Subcutaneous adipose tissue (tissue), 4 donors: ENCODE results near the gene PRKAG2. TPM values are rescaled to one million over a fixed set of nuclear protein-coding genes. Genes with fewer than 3 reads are reported as not detected.

Experiments used
- total RNA-seq, 4 donors: library from RNA; depleted of rRNA; stranded (reverse); fragments of >200 nt; gene quantifications; one replicate each; pipeline ENCODE4 v1.1.0, GENCODE V29; 2016
- TF ChIP-seq, protein P1 (sequence below): fragments of 450-650 bp; IDR thresholded peaks from one replicate; pipeline ENCODE4 v1.5.1; 2016; ENCODE audit warnings: low read depth, mild to moderate bottlenecking, control low read depth, antibody characterized with exemption, moderate library complexity

PRKAG2 gene
- total RNA-seq, 4 donors from 2014 or later, result 47.1 to 77.6 (median 67.6) TPM

DNA sequence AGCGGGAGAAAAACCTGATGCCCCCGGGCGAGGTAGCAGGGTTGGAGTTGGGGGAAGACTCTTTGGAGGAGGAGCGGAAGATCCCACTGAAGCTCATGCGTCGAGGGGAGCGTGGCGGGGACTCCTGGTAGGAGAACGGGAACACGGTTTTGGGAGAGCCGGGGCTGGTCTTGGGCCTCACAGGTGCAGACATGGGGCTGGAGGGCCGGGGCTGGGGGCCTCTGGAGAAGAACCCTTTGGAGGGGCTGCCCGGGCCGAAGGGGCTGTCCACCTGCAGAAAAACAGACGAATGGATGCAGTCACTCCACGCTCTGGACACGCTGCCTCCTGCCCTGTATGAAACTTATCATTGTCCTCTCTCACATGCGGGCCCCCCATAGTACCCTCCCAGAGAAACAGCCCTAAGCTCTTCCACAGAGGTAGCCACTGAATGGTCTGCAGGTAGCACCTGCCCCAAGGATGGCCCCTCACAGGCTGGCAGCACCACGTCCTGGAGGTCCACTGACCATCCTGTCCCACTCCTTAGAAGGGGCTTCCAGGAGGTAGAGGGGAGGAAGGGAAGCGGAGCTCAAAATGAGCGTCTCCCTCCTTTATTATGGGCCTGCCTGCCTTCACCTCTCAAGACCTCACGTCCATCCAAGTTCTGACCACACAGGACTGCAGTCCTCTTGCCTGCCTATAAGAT lies 95.6 kb downstream of the PRKAG2 start:
- TF ChIP-seq, protein P1, sequence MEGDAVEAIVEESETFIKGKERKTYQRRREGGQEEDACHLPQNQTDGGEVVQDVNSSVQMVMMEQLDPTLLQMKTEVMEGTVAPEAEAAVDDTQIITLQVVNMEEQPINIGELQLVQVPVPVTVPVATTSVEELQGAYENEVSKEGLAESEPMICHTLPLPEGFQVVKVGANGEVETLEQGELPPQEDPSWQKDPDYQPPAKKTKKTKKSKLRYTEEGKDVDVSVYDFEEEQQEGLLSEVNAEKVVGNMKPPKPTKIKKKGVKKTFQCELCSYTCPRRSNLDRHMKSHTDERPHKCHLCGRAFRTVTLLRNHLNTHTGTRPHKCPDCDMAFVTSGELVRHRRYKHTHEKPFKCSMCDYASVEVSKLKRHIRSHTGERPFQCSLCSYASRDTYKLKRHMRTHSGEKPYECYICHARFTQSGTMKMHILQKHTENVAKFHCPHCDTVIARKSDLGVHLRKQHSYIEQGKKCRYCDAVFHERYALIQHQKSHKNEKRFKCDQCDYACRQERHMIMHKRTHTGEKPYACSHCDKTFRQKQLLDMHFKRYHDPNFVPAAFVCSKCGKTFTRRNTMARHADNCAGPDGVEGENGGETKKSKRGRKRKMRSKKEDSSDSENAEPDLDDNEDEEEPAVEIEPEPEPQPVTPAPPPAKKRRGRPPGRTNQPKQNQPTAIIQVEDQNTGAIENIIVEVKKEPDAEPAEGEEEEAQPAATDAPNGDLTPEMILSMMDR, result no peak

- TF ChIP-seq, protein P1, result no peak
Observed at GRCh38 chr7:151780631-151781030, 96.3 kb downstream of the PRKAG2 start.

- TF ChIP-seq, protein P1, result no peak
Observed at GRCh38 chr7:151779678-151780077, 97.2 kb downstream of the PRKAG2 start.

GRCh38 chr7:151779255-151779654 lies 97.7 kb downstream of the PRKAG2 start:
- TF ChIP-seq, protein P1, result no peak

DNA sequence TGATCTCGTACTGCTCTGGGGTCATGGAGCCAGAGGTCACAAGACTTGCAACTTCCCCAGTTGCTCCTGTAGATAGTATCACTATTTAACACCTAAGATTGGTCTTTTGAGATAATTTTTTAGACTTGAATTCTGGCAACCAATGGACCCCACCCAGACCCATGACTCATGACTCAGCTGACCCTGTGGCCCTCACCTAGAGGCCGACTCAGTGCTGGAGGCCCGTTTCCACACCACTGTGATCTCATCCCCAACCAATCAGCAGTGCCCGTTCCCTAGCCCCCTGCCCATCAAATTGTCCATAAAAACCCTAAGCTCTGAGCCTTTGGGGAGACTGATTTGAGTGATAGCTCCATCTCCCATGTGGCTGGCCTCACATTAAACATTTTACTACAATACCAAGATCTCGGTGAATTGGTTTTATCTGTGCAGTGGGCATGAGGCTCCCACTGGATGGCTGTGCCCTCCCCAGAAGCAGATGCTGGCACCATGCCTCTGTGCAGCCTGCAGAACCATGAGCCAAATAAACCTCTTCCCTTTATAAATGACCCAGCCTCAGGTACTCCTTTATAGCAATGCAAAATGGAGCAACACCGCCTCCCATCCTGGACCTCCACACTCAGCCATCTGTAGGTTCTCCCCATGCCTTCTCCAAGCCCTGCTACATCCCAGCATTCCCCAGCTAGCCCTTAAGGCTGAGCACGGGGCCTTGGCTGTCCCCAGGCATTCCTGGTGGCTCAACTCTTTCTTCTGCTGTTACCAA lies 98.8 kb downstream of the PRKAG2 start:
- TF ChIP-seq, protein P1, result no peak

GRCh38 chr7:151777495-151777880 lies 99.4 kb downstream of the PRKAG2 start:
- TF ChIP-seq, protein P1, result no peak

DNA sequence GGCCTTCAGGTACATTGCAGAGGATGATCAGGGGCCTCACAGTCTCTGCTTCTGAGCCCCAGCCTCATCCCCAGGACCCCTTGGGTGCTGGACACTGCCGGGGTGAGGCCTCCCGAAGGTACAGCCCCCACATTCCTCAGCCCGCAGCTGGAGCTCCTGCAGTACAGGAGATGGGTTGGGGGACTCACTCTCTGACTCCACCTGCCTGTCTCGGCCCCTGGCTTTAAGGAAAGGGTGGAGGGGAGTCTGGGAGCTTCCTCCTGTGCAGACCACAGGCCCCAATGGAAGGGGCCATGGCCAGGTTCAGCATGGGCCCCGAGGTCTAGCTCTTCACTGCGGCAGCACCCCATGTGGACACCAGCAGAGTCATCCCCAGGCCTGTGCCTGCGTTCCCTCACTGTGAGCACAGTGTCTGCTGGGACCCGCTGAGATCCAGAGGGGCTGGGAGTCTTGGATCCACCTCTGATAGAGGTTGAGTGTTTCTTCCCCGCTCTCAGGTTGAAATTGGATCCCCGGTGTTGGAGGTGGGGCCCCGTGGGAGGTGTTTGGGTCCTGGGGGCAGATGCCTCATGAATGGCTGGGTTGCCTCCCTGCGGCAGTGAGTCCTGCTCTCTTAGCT lies 99.9 kb downstream of the PRKAG2 start:
- TF ChIP-seq, protein P1, result no peak
